Colonic mucosa (tissue), 4 donors: ENCODE data around the gene TP53AIP1. TPM values are rescaled to one million over a fixed set of nuclear protein-coding genes. Genes with fewer than 3 reads are reported as not detected.

Experiments
- DNase-seq: peaks from one replicate; pipeline ENCODE4 v3.0.0-alpha.2; 2020
- H3K27ac ChIP-seq: fragments of 200-600 bp; one replicate; pipeline ENCODE4 v1.8.0; 2021
- H3K27me3 ChIP-seq: fragments of 200-600 bp; one replicate; pipeline ENCODE4 v1.8.0; 2021
- H3K36me3 ChIP-seq: fragments of 200-600 bp; one replicate; pipeline ENCODE4 v1.8.0; 2021
- H3K4me1 ChIP-seq: fragments of 200-600 bp; one replicate; pipeline ENCODE4 v1.8.0; 2021; ENCODE audit warnings: mild to moderate bottlenecking
- H3K4me3 ChIP-seq: fragments of 200-600 bp; one replicate; pipeline ENCODE4 v1.8.0; 2021
- H3K9ac ChIP-seq, 2 donors: one replicate each; pipeline ENCODE4 v1.7.0; 2013; ENCODE audit warnings: control low read depth in 2 of 2, low read depth in 2 of 2, low read length in 2 of 2
- H3K9me3 ChIP-seq: fragments of 200-600 bp; one replicate; pipeline ENCODE4 v1.8.0; 2021
- CTCF ChIP-seq: fragments of 200-600 bp; IDR thresholded peaks from one replicate; pipeline ENCODE4 v1.8.0; 2022; ENCODE audit warnings: antibody characterized with exemption, mild to moderate bottlenecking
- intact Hi-C: fragments of 100-400 bp; cut with DNase I; formaldehyde crosslinking; loops from one replicate; pipeline ENCODE4 v1.14.1; 2022
- total RNA-seq, 2 donors: library from RNA; stranded (reverse); fragmentation: NEBNext Ultra II Directional in 1 of 2; extraction: Animal tissue kit (Norgen Biotek cat#: 25700) in 1 of 2; gene quantifications; one replicate each; pipeline ENCODE4 v1.2.1, GENCODE V29; 2021
- donor health status: healthy.
- donor health status: DM: no; HTN: no; CAD: no.
- donor health status: DM: no; HTN: no; CAD: no.

Gene TP53AIP1
- total RNA-seq, 2 donors from 2014 or later = 0.12 to 0.19 TPM

- intact Hi-C loops = no loop called here
- TF ChIP-seq CTCF = no peak
- no peak overlapping the region for H3K9ac ChIP-seq
Measured at GRCh38 chr11:128897826-128898225, 44.8 kb downstream of the TP53AIP1 start.

GRCh38 chr11:128896356-128896755 lies 46.3 kb downstream of the TP53AIP1 start:
- H3K4me1 ChIP-seq = no peaks in the 10 kb centered on the region
- no peak overlapping the region for H3K4me3 ChIP-seq
- DNase-seq = no peak
- intact Hi-C loops = no loop called here
- no peak overlapping the region for H3K27ac ChIP-seq
- TF ChIP-seq CTCF = no peak
- H3K9ac ChIP-seq = no peak overlapping the region
- no peaks in the 10 kb centered on the region for H3K9me3 ChIP-seq
- no peaks in the 10 kb centered on the region for H3K36me3 ChIP-seq
- H3K27me3 ChIP-seq = peaks cover 6% of the 10 kb centered on the region

More at GRCh38 chr11:128897826-128898225, 44.8 kb downstream of the TP53AIP1 start:
- no peak overlapping the region for H3K27ac ChIP-seq
- DNase-seq = no peak
- H3K27me3 ChIP-seq = no peaks in the 10 kb centered on the region
- H3K4me1 ChIP-seq = no peaks in the 10 kb centered on the region
- no peaks in the 10 kb centered on the region for H3K36me3 ChIP-seq
- no peaks in the 10 kb centered on the region for H3K9me3 ChIP-seq
- no peak overlapping the region for H3K4me3 ChIP-seq

GRCh38 chr11:128895526-128895925 lies 47.1 kb downstream of the TP53AIP1 start:
- no peak overlapping the region for H3K27ac ChIP-seq
- no peak for TF ChIP-seq CTCF
- no peaks in the 10 kb centered on the region for H3K9me3 ChIP-seq
- DNase-seq = no peak
- peaks cover 1% of the 10 kb centered on the region for H3K4me1 ChIP-seq
- intact Hi-C loops = no loop called here
- peaks cover 7% of the 10 kb centered on the region for H3K27me3 ChIP-seq
- H3K36me3 ChIP-seq = no peaks in the 10 kb centered on the region
- no peak overlapping the region for H3K9ac ChIP-seq
- no peak overlapping the region for H3K4me3 ChIP-seq

- H3K9me3 ChIP-seq = no peaks in the 10 kb centered on the region
- H3K27ac ChIP-seq = no peak overlapping the region
- H3K27me3 ChIP-seq = peaks cover 16% of the 10 kb centered on the region
- intact Hi-C loops = no loop called here
- no peak overlapping the region for H3K4me3 ChIP-seq
- no peak overlapping the region for H3K9ac ChIP-seq
- TF ChIP-seq CTCF = no peak
- no peaks in the 10 kb centered on the region for H3K36me3 ChIP-seq
- peaks cover 6% of the 10 kb centered on the region for H3K4me1 ChIP-seq
- DNase-seq = peak; percentile 69
Measured at GRCh38 chr11:128894685-128895084, 48.0 kb downstream of the TP53AIP1 start.

- H3K9ac ChIP-seq = no peak overlapping the region
- DNase-seq = no peak
- TF ChIP-seq CTCF = no peak
- H3K27ac ChIP-seq = no peak overlapping the region
- no peaks in the 10 kb centered on the region for H3K9me3 ChIP-seq
- H3K4me1 ChIP-seq = peaks cover 6% of the 10 kb centered on the region
- intact Hi-C loops = no loop called here
- H3K4me3 ChIP-seq = no peak overlapping the region
- no peaks in the 10 kb centered on the region for H3K36me3 ChIP-seq
- H3K27me3 ChIP-seq = peaks cover 20% of the 10 kb centered on the region
Measured at GRCh38 chr11:128894286-128894681, 48.4 kb downstream of the TP53AIP1 start.
